Liver (tissue), 9 donors: ENCODE results near the gene CDC7. TPM values are rescaled to one million over a fixed set of nuclear protein-coding genes. Genes with fewer than 3 reads are reported as not detected.

Source experiments
- DNase-seq: peaks from one replicate; pipeline ENCODE4 v3.0.0-alpha.2; 2017; ENCODE audit warnings: low spot score
- H3K27ac ChIP-seq, 2 donors: one replicate each; pipeline ENCODE4 v1.7.0; 2013; ENCODE audit warnings: inconsistent platforms in 2 of 2, low read length in 2 of 2, control low read depth in 1 of 2, low read depth in 1 of 2, mild to moderate bottlenecking in 1 of 2
- H3K27me3 ChIP-seq, 4 donors: one replicate each; pipeline versions ENCODE4 v1.6.1 to v1.7.0; 2013; ENCODE audit warnings: low read length in 3 of 4, inconsistent platforms in 1 of 4, mild to moderate bottlenecking in 1 of 4, moderate library complexity in 1 of 4; ENCODE audit not compliant: control insufficient read depth in 4 of 4, insufficient read depth in 4 of 4
- H3K36me3 ChIP-seq, 4 donors: one replicate each; pipeline versions ENCODE4 v1.6.1 to v1.7.0; 2013; ENCODE audit warnings: low read length in 3 of 4, mild to moderate bottlenecking in 3 of 4, low read depth in 1 of 4, moderate library complexity in 1 of 4; ENCODE audit not compliant: control insufficient read depth in 4 of 4, insufficient read depth in 3 of 4
- H3K4me1 ChIP-seq, 4 donors: one replicate each; pipeline versions ENCODE4 v1.6.1 to v1.7.0; 2013; ENCODE audit warnings: low read length in 3 of 4, mild to moderate bottlenecking in 3 of 4, moderate library complexity in 1 of 4; ENCODE audit not compliant: control insufficient read depth in 4 of 4, insufficient read depth in 4 of 4
- H3K4me3 ChIP-seq, 3 donors: one replicate each; pipeline versions ENCODE4 v1.6.1 to v1.7.0; 2013; ENCODE audit warnings: low read length in 3 of 3, control low read depth in 1 of 3, low read depth in 1 of 3, mild to moderate bottlenecking in 1 of 3
- H3K9ac ChIP-seq, 2 donors: one replicate each; pipeline ENCODE4 v1.7.0; 2013; ENCODE audit warnings: low read length in 2 of 2, mild to moderate bottlenecking in 2 of 2, moderate library complexity in 2 of 2, control low read depth in 1 of 2, low read depth in 1 of 2
- H3K9me3 ChIP-seq, 4 donors: one replicate each; pipeline versions ENCODE4 v1.6.1 to v1.7.0; 2013; ENCODE audit warnings: low read length in 3 of 4; ENCODE audit not compliant: control insufficient read depth in 4 of 4
- ATF3 ChIP-seq: IDR thresholded peaks from 2 replicates; pipeline ENCODE4 v1.6.1; 2016; ENCODE audit warnings: antibody characterized with exemption
- EGR1 ChIP-seq, 2 donors: IDR thresholded peaks; 2 replicates each; pipeline ENCODE4 v1.6.1; 2016 to 2018; ENCODE audit warnings: antibody characterized with exemption in 2 of 2, low read depth in 2 of 2
- FOXA1 ChIP-seq: IDR thresholded peaks from 2 replicates; pipeline ENCODE4 v1.6.1; 2016; ENCODE audit warnings: antibody characterized with exemption
- FOXA2 ChIP-seq: IDR thresholded peaks from 2 replicates; pipeline ENCODE4 v1.6.1; 2016; ENCODE audit warnings: antibody characterized with exemption
- GABPA ChIP-seq, 2 donors: IDR thresholded peaks in 1 of 2; conservative IDR thresholded peaks in 1 of 2; 2 replicates each; pipeline ENCODE4 v1.6.1; 2016; ENCODE audit warnings: antibody characterized with exemption in 2 of 2, mild to moderate bottlenecking in 1 of 2, moderate library complexity in 1 of 2
- HNF4G ChIP-seq: IDR thresholded peaks from 2 replicates; pipeline ENCODE4 v1.6.1; 2016; ENCODE audit warnings: antibody characterized with exemption
- JUND ChIP-seq, 2 donors: IDR thresholded peaks; 2 replicates each; pipeline ENCODE4 v1.6.1; 2016; ENCODE audit warnings: antibody characterized with exemption in 2 of 2
- MAX ChIP-seq: IDR thresholded peaks from 2 replicates; pipeline ENCODE4 v1.6.1; 2016; ENCODE audit warnings: antibody characterized with exemption
- NR2F2 ChIP-seq: IDR thresholded peaks from 2 replicates; pipeline ENCODE4 v1.6.1; 2016; ENCODE audit warnings: antibody characterized with exemption
- RAD21 ChIP-seq, 2 donors: IDR thresholded peaks; 2 replicates each; pipeline ENCODE4 v1.6.1; 2016; ENCODE audit warnings: antibody characterized with exemption in 2 of 2, mild to moderate bottlenecking in 2 of 2
- RXRA ChIP-seq, 2 donors: IDR thresholded peaks; 2 replicates each; pipeline ENCODE4 v1.6.1; 2017 to 2018; ENCODE audit warnings: antibody characterized with exemption in 2 of 2, mild to moderate bottlenecking in 1 of 2
- SP1 ChIP-seq: IDR thresholded peaks from 2 replicates; pipeline ENCODE4 v1.6.1; 2018; ENCODE audit warnings: antibody characterized with exemption, mild to moderate bottlenecking
- TAF1 ChIP-seq: conservative IDR thresholded peaks from 2 replicates; pipeline ENCODE4 v1.6.1; 2016; ENCODE audit warnings: antibody characterized with exemption, mild to moderate bottlenecking
- YY1 ChIP-seq: IDR thresholded peaks from 2 replicates; pipeline ENCODE4 v1.6.1; 2016; ENCODE audit warnings: antibody characterized with exemption, mild to moderate bottlenecking
- ZBTB33 ChIP-seq: IDR thresholded peaks from 2 replicates; pipeline ENCODE4 v1.6.1; 2016; ENCODE audit warnings: antibody characterized with exemption
- WGBS: extraction: QIAGEN DNeasy Blood & Tissue Kit; methylation state at CpG from one replicate; pipeline ENCODE4 v1.1.7; 2013; 5-methylcytosine and 5-hydroxymethylcytosine counted together
- polyA plus RNA-seq, 2 donors: library from polyadenylated mRNA; stranded (reverse) in 1 of 2; unstranded in 1 of 2; fragments of 200-250 nt in 1 of 2; fragments of >200 nt in 1 of 2; fragmentation: Nextera tagmentation in 1 of 2; extraction: Ambion mirVana in 1 of 2; gene quantifications; one replicate each; pipeline versions ENCODE4 v1.2.1 to v1.2.3, GENCODE V29; 2013 to 2015
- total RNA-seq, 2 donors: library from RNA; depleted of rRNA; stranded (reverse); fragments of >200 nt; gene quantifications; one replicate each; pipeline ENCODE4 v1.2.3, GENCODE V29; 2014
- donor health status: healthy.
- donor health status: healthy.
- donor health status: healthy.
- donor health status: healthy.
- donor health status: healthy.

CDC7 gene
- total and polyA plus RNA-seq, 4 donors, result 0.43 to 15.0 (median 0.61) TPM

- TF ChIP-seq YY1, result no peak
- TF ChIP-seq RXRA (IDR thresholded peaks at IDR 0.05), result no peak
- TF ChIP-seq TAF1, result no peak
- no peak for TF ChIP-seq ATF3
- TF ChIP-seq MAX, result no peak
- no peak for TF ChIP-seq NR2F2
- TF ChIP-seq FOXA2, result no peak
- no peak for TF ChIP-seq EGR1 (IDR thresholded peaks at IDR 0.05; ENCODE audit: low read depth in 2 of 2)
- WGBS, result 21% methylated on average over 2 of the region's 2 CpGs
- Histone ChIP-seq H3K27me3 (peaks cover 0 to 3% (median 0%) of the 10 kb centered on the region in 4 donors), H3K27ac (peak overlapping the region in 1 of 2 donors; percentile 1), H3K9me3 (no peaks in the 10 kb centered on the region), H3K4me1 (peaks cover 0 to 4% (median 0%) of the 10 kb centered on the region in 4 donors), H3K4me3 (no peak overlapping the region), H3K36me3 (no peaks in the 10 kb centered on the region), H3K9ac (no peak overlapping the region)
- no peak for DNase-seq
These were observed 48.5 kb downstream of the CDC7 start for GRCh38 chr1:91549041-91549735.

- no peaks in the 10 kb centered on the region for H3K36me3 ChIP-seq
- DNase-seq, result no peak
- no peaks in the 10 kb centered on the region for H3K9me3 ChIP-seq
- H3K4me1 ChIP-seq, result peaks cover 0 to 4% (median 1%) of the 10 kb centered on the region in 4 donors
- H3K4me3 ChIP-seq, result no peak overlapping the region
- no peak overlapping the region for H3K27ac ChIP-seq
- WGBS, result 77% methylated on average over 2 of the region's 2 CpGs
- H3K27me3 ChIP-seq, result peaks cover 0 to 3% (median 0%) of the 10 kb centered on the region in 4 donors
- no peak overlapping the region for H3K9ac ChIP-seq
- TF ChIP-seq JUND (IDR thresholded peaks at IDR 0.05), result no peak
- no peak for TF ChIP-seq FOXA1
- no peak for TF ChIP-seq EGR1 (IDR thresholded peaks at IDR 0.05; ENCODE audit: low read depth in 2 of 2)
- TF ChIP-seq ATF3, result no peak
- TF ChIP-seq SP1, result no peak
- TF ChIP-seq FOXA2, result no peak
- TF ChIP-seq MAX, result no peak
- no peak for TF ChIP-seq ZBTB33
These were observed 50.3 kb downstream of the CDC7 start for GRCh38 chr1:91550961-91551360.

- Histone ChIP-seq H3K9ac (no peak overlapping the region), H3K36me3 (no peaks in the 10 kb centered on the region), H3K4me3 (no peak overlapping the region), H3K9me3 (no peaks in the 10 kb centered on the region), H3K27ac (no peak overlapping the region), H3K4me1 (peaks cover 0 to 4% (median 1%) of the 10 kb centered on the region in 4 donors), H3K27me3 (peaks cover 0 to 3% (median 0%) of the 10 kb centered on the region in 4 donors)
- no peak for DNase-seq
- no peak for TF ChIP-seq ZBTB33
- no peak for TF ChIP-seq RAD21 (IDR thresholded peaks at IDR 0.05)
- TF ChIP-seq HNF4G, result no peak
- TF ChIP-seq NR2F2, result no peak
- no peak for TF ChIP-seq GABPA (IDR thresholded peaks at IDR 0.05 in 1 of 2, conservative IDR thresholded peaks at IDR 0.05 in 1 of 2)
- no peak for TF ChIP-seq MAX
- no peak for TF ChIP-seq YY1
These were observed 51.4 kb downstream of the CDC7 start for GRCh38 chr1:91552091-91552490.
